K562 (cell line): ENCODE results near the gene CBFA2T2. TPM values are rescaled to one million over a fixed set of nuclear protein-coding genes. Genes with fewer than 3 reads are reported as not detected.

Experiments
- BRF1 ChIP-seq: IDR thresholded peaks from 3 replicates; pipeline ENCODE4 v1.6.1; 2011; ENCODE audit warnings: borderline replicate concordance, mild to moderate bottlenecking; ENCODE audit not compliant: insufficient read length; ENCODE audit errors: extremely low read depth
- CREM ChIP-seq: IDR thresholded peaks from 2 replicates; pipeline ENCODE4 v1.6.1; 2014; ENCODE audit warnings: antibody characterized with exemption, low read depth
- E2F3 ChIP-seq: fragments of 250-450 bp; sonication (Bioruptor Pico); IDR thresholded peaks from 2 replicates; pipeline ENCODE4 v1.4.0; 2020; ENCODE audit warnings: mild to moderate bottlenecking
- KDM4B ChIP-seq, 2 experiments: fragments of 450-650 bp in 1 of 2; sonication (generic) in 1 of 2; IDR thresholded peaks; 2 replicates each; pipeline ENCODE4 v1.6.1; 2016 to 2017; ENCODE audit warnings: borderline replicate concordance in 2 of 2, antibody characterized with exemption in 1 of 2, low read depth in 1 of 2, mild to moderate bottlenecking in 1 of 2
- NFE2 ChIP-seq: IDR thresholded peaks from 2 replicates; pipeline ENCODE4 v1.6.1; 2014; ENCODE audit warnings: antibody characterized with exemption, low read depth
- PHB ChIP-seq: fragments of 250-450 bp; sonication (Bioruptor Pico); IDR thresholded peaks from 2 replicates; pipeline ENCODE4 v1.5.0; 2021
- PHF20 ChIP-seq: fragments of 450-650 bp; IDR thresholded peaks from 2 replicates; pipeline ENCODE4 v1.6.1; 2018; ENCODE audit not compliant: partially characterized antibody
- TBL1XR1 ChIP-seq, 2 experiments: IDR thresholded peaks; 2 replicates each; pipeline ENCODE4 v1.6.1; 2012; ENCODE audit warnings: improper control_type of control experiment in 2 of 2, low read length in 2 of 2, mild to moderate bottlenecking in 1 of 2
- ZNF124 ChIP-seq: sonication (generic); formaldehyde crosslinking; IDR thresholded peaks from 2 replicates; pipeline ENCODE4 v1.8.1; 2022; ENCODE audit warnings: missing genetic modification reagents
- ZNF311 ChIP-seq: fragments of 250-450 bp; sonication (Bioruptor Pico); IDR thresholded peaks from 2 replicates; pipeline ENCODE4 v1.4.0; 2020; ENCODE audit warnings: mild to moderate bottlenecking, moderate library complexity
- ZNF764 ChIP-seq: fragments of 250-450 bp; sonication (Bioruptor Pico); IDR thresholded peaks from 2 replicates; pipeline ENCODE4 v1.4.0; 2020; ENCODE audit warnings: low read depth, mild to moderate bottlenecking, moderate library complexity
- polyA plus RNA-seq, 8 experiments: library from polyadenylated mRNA; depleted of rRNA in 4 of 8; stranded (reverse) in 5 of 8; unstranded in 3 of 8; fragments of >200 nt; fragmentation: Nextera tagmentation in 2 of 8; fragmentation: Illumina TruSeq in 1 of 8; extraction: Ambion mirVana in 2 of 8; extraction: Trizol in 1 of 8; gene quantifications; 2 replicates each; pipeline versions ENCODE4 v1.2.1 to v1.2.3, GENCODE V29; 2011 to 2014; ENCODE audit warnings: inconsistent platforms in 1 of 8, missing spikeins in 1 of 8
- total RNA-seq, 7 experiments: library from RNA; depleted of rRNA in 6 of 7; stranded (reverse); fragments of >200 nt in 6 of 7; fragmentation: Illumina TruSeq in 2 of 7; extraction: Trizol in 2 of 7; gene quantifications; 2 replicates each; pipeline versions ENCODE4 v1.2.1 to v1.2.3, GENCODE V29; 2011 to 2021; ENCODE audit warnings: low replicate concordance in 1 of 7
- TF ChIP-seq, protein P1 (sequence below): fragments of 200-800 bp; sonication (Bioruptor generic); IDR thresholded peaks from 2 replicates; pipeline ENCODE4 v1.6.1; 2016; ENCODE audit warnings: missing genetic modification characterization, missing compliant biosample characterization
- TF ChIP-seq, protein P2 (sequence below): fragments of 250-450 bp; sonication (Bioruptor Pico); IDR thresholded peaks from 2 replicates; pipeline ENCODE4 v1.8.0; 2022; ENCODE audit warnings: moderate library complexity, mild to moderate bottlenecking, inconsistent platforms
- TF ChIP-seq, protein P3 (sequence below): fragments of 250-450 bp; sonication (Bioruptor Pico); IDR thresholded peaks from 2 replicates; pipeline ENCODE4 v1.5.0; 2021; ENCODE audit warnings: mild to moderate bottlenecking, moderate library complexity
- TF ChIP-seq, protein P4 (sequence below): sonication (generic); formaldehyde crosslinking; IDR thresholded peaks from 2 replicates; pipeline ENCODE4 v1.8.0; 2022; ENCODE audit warnings: mild to moderate bottlenecking, missing genetic modification reagents, borderline replicate concordance

Gene CBFA2T2
- total and polyA plus RNA-seq, 9 of the 15 experiments (the other 6 are each of a cell fraction or from before 2014, with no cell fraction given): 0.27 to 9.6 (median 5.8) TPM

DNA sequence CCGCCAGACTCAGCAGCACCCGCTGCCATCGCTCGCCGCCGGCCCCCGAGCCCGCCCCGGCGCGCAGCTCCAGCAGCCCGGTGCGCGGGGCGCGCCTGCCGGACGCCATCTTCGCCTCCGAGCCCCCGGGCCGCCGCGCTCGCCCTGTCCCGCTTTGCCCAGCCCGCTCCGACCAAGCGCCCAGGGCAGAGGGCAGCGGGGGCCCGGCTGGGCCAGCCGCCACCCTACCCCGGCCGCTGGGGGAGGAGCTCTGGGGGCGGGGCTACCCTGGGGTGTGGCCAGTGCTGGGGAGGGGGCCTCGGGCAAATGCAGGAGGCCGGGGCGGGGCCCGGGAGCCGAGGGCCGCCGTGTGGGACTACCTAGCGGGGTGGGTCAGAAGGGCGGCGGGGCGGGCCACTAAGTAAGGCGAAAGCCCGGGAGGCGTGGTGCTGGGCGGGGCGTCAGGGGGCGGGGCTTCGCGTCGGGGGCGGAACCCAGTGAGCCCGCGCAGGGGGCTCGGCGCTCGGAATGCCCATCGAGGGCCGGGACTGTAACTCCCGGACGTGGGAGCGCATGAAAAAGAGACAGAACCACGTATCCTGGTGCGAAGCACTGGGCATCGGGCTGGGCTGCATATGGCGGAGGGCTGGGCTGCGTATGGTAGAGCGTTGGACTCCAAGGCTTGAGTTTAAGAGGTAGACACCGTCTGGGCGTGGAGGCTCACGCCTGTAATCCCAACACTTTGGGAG, 46.2 kb upstream of the CBFA2T2 start, which contains the start of gene SNTA1 (continued):
- TF ChIP-seq, protein P1, sequence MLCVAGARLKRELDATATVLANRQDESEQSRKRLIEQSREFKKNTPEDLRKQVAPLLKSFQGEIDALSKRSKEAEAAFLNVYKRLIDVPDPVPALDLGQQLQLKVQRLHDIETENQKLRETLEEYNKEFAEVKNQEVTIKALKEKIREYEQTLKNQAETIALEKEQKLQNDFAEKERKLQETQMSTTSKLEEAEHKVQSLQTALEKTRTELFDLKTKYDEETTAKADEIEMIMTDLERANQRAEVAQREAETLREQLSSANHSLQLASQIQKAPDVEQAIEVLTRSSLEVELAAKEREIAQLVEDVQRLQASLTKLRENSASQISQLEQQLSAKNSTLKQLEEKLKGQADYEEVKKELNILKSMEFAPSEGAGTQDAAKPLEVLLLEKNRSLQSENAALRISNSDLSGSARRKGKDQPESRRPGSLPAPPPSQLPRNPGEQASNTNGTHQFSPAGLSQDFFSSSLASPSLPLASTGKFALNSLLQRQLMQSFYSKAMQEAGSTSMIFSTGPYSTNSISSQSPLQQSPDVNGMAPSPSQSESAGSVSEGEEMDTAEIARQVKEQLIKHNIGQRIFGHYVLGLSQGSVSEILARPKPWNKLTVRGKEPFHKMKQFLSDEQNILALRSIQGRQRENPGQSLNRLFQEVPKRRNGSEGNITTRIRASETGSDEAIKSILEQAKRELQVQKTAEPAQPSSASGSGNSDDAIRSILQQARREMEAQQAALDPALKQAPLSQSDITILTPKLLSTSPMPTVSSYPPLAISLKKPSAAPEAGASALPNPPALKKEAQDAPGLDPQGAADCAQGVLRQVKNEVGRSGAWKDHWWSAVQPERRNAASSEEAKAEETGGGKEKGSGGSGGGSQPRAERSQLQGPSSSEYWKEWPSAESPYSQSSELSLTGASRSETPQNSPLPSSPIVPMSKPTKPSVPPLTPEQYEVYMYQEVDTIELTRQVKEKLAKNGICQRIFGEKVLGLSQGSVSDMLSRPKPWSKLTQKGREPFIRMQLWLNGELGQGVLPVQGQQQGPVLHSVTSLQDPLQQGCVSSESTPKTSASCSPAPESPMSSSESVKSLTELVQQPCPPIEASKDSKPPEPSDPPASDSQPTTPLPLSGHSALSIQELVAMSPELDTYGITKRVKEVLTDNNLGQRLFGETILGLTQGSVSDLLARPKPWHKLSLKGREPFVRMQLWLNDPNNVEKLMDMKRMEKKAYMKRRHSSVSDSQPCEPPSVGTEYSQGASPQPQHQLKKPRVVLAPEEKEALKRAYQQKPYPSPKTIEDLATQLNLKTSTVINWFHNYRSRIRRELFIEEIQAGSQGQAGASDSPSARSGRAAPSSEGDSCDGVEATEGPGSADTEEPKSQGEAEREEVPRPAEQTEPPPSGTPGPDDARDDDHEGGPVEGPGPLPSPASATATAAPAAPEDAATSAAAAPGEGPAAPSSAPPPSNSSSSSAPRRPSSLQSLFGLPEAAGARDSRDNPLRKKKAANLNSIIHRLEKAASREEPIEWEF (CRISPR knock-in tag): no peak
- TF ChIP-seq PHB (CRISPR knock-in tag): no peak
- TF ChIP-seq CREM: peak; percentile 44; the same call in 1 of the 2 replicates
- no peak for TF ChIP-seq NFE2
- no peak for TF ChIP-seq TBL1XR1 (IDR thresholded peaks at IDR 0.05; ENCODE audit: low read length in 2 of 2)
- no peak for TF ChIP-seq ZNF311 (CRISPR knock-in tag)
- TF ChIP-seq, protein P2, sequence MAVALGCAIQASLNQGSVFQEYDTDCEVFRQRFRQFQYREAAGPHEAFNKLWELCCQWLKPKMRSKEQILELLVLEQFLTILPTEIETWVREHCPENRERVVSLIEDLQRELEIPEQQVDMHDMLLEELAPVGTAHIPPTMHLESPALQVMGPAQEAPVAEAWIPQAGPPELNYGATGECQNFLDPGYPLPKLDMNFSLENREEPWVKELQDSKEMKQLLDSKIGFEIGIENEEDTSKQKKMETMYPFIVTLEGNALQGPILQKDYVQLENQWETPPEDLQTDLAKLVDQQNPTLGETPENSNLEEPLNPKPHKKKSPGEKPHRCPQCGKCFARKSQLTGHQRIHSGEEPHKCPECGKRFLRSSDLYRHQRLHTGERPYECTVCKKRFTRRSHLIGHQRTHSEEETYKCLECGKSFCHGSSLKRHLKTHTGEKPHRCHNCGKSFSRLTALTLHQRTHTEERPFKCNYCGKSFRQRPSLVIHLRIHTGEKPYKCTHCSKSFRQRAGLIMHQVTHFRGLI (CRISPR knock-in tag): no peak
- TF ChIP-seq ZNF764 (CRISPR knock-in tag): no peak
- TF ChIP-seq KDM4B (IDR thresholded peaks at IDR 0.05; ENCODE audit: borderline replicate concordance in 2 of 2, low read depth in 1 of 2): no peak
- TF ChIP-seq PHF20: no peak
- TF ChIP-seq, protein P3, sequence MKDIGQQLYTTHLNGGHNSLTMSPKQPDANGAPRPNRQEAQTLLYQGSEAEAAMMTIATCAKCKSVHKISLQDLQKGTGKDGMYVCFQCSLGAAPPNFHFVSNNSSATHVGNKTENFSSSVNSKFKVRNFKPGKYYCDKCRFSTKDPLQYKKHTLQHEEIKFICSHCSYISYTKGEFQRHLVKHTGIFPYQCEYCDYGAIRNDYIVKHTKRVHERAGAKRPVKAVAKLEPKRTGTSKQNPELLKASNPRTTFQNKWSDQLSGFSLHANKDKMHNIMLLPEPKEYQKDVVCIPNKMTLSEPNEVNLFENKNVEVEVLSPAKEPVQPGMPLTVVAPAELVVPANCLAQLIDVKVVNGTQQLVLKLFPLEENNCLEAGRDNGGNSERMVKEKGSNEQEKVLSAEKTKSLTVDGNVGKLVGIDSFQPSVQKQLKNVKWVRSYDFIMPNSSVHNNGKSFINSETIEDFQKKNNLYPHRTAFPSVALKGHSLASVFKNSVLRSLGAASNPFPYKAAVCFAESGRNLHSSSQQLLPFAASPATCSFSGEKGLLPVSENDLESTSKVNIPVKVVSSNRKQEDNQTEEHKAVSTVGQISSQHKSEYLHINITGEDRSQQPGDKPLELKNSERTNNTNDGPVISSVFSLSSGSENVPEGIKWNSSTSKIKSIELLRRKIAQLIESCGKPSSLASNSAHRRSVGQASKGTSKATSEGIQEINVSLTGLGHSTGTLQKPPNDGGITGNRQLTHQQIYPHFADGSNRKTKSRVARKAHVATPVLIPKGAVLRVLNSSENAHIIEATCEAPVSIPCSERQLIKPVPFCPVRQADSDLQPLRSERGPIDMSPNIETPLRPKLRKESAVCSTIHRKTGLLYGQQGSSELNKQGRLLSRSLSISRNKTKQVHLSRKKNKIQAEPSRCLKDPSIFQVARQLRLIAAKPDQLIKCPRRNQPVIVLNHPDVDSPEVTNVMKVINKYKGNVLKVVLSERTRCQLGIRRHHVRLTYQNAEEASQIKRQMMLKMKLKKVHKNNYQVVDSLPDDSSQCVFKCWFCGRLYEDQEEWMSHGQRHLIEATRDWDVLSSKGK (CRISPR knock-in tag): no peak
- TF ChIP-seq, protein P4, sequence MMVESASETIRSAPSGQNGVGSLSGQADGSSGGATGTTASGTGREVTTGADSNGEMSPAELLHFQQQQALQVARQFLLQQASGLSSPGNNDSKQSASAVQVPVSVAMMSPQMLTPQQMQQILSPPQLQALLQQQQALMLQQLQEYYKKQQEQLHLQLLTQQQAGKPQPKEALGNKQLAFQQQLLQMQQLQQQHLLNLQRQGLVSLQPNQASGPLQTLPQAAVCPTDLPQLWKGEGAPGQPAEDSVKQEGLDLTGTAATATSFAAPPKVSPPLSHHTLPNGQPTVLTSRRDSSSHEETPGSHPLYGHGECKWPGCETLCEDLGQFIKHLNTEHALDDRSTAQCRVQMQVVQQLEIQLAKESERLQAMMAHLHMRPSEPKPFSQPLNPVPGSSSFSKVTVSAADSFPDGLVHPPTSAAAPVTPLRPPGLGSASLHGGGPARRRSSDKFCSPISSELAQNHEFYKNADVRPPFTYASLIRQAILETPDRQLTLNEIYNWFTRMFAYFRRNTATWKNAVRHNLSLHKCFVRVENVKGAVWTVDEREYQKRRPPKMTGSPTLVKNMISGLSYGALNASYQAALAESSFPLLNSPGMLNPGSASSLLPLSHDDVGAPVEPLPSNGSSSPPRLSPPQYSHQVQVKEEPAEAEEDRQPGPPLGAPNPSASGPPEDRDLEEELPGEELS (CRISPR knock-in tag): no peak
- TF ChIP-seq BRF1: no peak
- no peak for TF ChIP-seq ZNF124
- 0 out of 2 replicates have a peak, but pooled peaks have one; percentile 19 for TF ChIP-seq E2F3 (CRISPR knock-in tag)
